ENCODE results near the gene AGAP3.

Gene AGAP3

DNA sequence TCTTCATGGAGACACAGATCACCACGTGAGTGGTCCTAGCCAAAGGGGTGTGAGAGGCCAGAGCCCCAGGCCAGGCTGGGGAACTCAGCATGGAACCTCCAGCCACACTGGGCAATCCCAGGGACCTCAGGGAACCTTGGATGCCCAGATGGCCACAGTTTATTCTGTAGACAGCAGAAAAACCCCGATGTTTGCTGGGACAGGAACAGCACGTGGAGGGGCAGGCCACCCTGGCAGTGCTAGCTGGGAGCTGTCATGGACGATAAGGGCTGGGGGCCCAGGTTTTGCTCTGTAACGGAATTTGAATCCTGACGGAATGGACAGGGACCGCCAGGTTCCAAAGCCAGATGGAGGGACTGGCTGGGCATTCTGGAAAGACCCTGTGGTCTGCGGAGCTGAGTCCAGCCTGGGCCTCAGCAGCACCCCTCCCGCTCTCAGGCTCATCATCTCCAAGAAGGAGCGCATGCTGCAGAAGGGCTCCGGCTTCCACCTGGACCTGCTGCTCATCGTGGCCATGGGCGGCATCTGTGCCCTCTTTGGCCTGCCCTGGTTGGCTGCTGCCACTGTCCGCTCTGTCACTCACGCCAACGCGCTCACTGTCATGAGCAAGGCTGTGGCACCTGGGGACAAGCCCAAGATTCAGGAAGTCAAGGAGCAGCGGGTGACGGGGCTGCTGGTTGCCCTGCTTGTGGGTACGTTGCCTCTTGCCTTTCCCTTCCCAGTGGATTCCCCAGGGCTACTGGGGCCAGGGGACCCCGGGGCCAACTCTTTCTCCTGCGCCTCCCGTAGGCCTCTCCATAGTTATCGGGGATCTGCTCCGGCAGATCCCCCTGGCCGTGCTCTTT lies 11.2 kb upstream of the AGAP3 start:
- DNase-seq (ENCODE audit: low spot score), result no peak

- no peak for DNase-seq (ENCODE audit: low spot score)
These were observed 10.7 kb upstream of the AGAP3 start for GRCh38 chr7:151075662-151075971.

- DNase-seq (ENCODE audit: low spot score), result no peak
These were observed 10.3 kb upstream of the AGAP3 start for GRCh38 chr7:151075978-151076426.

DNA sequence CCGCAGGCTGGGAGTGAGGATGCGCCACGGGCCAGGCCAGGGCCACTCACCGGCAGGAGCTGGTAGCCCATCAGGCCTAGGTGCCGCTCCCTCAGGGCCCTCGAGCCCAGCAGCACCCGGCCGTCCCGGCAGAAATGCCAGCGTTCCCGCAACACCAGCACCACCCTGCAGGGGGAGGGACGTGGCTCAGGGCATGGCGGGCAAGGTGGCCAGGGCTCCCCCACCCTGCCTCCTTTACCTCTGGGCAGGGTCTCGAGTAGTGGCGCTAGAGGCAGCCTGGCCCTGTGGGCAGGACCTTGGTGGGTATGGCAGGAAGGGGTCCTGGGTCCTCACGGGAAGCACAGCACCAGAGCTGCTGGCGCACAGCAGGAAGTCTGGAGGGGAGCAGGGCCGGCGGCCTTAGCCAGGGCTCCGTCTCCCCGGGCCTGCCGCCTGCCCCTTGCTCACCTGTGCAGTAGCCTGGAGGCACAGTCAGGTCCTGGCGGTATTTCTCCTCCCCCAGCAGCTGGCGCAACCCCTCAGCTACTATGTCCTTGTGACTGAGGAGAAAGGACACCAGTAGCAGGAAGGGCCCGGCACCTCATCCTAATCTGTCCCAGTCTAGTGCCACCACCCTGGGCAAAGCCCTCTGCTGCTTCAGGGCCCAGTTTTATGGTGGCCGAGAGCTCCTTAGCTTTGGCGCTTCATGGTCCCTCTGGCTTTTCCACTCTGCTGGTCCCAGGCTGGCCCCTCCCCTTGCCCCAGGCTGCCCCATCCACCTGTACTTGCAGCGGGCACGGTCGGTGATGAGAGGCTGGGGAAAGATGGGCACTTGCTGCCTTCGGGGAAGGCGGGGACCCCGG lies 9.2 kb upstream of the AGAP3 start:
- DNase-seq (ENCODE audit: low spot score), result peak; percentile 73

GRCh38 chr7:151077705-151078232 lies 8.5 kb upstream of the AGAP3 start:
- DNase-seq (ENCODE audit: low spot score), result no peak

GRCh38 chr7:151078233-151079040 lies 7.8 kb upstream of the AGAP3 start:
- DNase-seq (ENCODE audit: low spot score), result no peak

GRCh38 chr7:151079199-151079910 lies 6.9 kb upstream of the AGAP3 start:
- DNase-seq (ENCODE audit: low spot score), result no peak

GRCh38 chr7:151080067-151080521 lies 6.2 kb upstream of the AGAP3 start:
- DNase-seq (ENCODE audit: low spot score), result peak; percentile 52

DNA sequence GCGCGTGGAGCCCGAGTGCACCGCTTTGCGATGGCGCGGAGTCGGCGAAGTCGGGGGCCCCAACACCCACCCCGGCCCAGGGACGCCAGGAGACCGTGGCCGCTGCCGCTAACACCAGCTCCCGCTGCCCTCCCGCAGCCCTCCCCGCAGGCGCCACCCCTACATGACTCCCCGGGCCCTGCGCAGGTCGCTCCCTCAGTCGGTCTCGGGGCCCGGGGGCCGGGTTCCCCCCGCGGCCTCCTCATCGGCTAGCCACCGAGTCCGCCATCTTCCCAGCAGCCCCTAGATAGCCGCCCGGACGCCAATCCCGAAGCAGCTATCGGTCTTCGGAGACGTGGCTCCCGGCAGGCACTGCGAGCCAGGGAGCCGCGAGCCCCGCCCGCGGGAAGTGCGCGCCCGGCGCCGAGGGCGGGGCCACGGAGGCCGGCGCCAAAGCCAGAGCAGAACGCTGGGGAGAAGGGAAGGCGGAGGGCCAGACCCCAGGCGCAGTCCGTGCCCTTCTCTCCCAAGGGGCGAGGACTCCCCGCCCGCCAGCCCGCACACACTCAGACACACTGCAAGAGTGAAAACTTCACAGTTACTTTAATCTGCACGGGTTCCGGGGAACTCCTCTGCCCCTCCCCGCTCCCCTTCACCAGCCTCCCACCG lies 5.6 kb upstream of the AGAP3 start, which contains the start of gene FASTK:
Gene FASTK, minus strand, starts transcription at position 288 of the 648 bp plus-strand sequence. Its CDS starts 43 bp downstream, at position 245.
- DNase-seq (ENCODE audit: low spot score), result peak; percentile 98

GRCh38 chr7:151081170-151082101 lies 4.8 kb upstream of the AGAP3 start:
- DNase-seq (ENCODE audit: low spot score), result no peak

DNA sequence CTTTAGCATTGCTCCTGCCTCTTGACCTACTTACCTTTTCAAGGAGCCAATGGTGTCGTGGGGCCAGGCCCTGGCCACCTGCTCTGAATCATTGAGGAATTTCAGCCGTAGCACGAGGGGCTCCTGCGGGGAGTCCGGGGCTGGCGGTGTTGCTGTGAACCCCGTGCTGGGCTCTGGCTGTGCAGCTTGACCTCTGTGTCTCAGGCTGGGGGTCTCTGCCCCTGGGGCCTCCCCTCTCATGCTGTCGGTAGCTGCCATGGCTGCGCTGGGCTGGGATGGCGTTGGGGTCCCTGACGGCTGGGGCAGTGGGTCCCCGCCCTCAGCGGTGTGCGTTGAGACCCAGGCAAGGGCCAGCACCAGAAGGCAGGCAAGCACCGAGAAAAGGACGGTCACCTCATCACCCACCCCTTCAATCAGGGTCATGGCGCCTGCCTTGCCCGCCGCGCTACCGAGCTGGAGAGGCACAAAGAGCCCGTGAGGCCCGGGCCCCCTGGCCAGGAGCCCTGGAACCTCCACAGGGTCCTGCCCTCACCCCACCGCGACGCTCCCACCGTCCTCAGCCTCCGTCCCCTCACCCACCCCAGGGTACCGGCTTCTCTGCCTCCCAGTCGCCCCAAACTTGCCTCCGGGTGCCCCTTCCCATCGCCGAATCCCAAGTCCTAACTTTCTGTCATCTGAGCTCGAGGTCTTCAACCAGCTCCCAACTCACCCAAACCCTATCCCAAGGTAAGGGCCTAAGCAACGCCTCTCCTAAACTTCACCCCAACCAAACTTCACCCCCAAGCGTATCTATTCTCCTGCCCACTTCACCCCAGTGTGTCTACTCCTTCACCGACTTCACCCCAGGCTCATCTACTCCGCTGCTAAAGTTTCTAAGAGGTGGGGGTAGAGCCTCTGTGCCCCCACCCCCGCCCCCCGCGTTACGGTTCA lies 3.9 kb upstream of the AGAP3 start:
- DNase-seq (ENCODE audit: low spot score), result no peak

DNA sequence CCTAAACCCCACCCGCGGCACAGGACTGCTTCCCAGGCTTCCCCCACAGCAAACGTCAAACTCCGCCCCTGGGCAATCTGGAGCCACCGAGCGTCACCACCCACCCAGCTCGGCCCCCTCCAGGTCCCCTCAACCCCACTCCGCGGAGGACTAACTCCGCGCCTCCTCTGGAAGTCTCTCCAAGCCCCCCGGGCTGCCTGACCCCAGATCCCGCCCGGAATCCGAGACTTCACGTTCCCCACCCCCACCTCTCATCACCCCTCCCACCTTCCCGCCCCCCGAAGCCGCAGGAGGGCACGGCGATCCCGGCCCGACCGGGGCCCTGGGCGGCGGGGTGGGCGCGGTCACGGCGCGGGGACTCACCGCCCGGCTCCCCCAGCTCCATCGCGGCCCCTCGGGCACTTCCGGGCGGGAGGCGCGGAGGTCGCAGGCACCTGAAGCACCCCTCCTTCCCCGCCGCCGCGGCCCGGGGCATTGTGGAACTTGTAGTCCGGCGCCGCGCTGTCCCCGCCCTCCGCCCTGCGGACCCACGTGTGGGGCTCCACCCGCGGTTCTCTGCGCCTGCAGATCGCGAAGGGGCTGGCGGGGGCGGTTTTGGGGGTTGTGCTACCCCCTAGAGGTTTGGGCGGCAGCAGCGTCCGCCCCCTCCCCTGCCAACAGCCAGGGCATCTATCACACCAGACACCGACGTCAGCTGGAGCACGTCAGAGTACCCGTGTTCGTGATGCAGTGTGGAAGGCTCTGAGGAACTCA lies 3.0 kb upstream of the AGAP3 start, which contains the start of gene TMUB1:
Gene TMUB1, minus strand, starts transcription at position 423 of the 753 bp plus-strand sequence. CDS start 930 bp downstream, outside the sequence.
- peak; percentile 85 for DNase-seq (ENCODE audit: low spot score)

DNA sequence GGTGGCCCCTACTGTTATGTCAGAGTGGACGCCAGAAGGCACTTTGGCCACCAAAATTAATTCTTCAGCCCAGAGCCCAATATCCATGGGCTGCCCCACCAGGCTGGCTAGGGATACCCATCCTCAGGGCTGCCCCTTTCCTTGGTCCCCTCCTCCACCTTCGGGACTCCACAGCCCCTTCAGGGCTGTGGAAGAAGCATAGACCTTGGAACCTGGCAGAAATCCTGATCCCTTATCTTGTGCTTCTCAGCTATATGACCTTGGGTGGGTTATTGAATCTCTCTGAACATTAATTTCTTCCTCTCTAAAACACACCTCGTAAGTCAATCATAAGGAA lies 2.5 kb upstream of the AGAP3 start:
- DNase-seq (ENCODE audit: low spot score), result no peak

GRCh38 chr7:151085329-151085690 lies 965 bp upstream of the AGAP3 start:
- DNase-seq (ENCODE audit: low spot score), result no peak

GRCh38 chr7:151086802-151087244 lies 548 bp downstream of the AGAP3 start:
- DNase-seq (ENCODE audit: low spot score), result no peak

DNA sequence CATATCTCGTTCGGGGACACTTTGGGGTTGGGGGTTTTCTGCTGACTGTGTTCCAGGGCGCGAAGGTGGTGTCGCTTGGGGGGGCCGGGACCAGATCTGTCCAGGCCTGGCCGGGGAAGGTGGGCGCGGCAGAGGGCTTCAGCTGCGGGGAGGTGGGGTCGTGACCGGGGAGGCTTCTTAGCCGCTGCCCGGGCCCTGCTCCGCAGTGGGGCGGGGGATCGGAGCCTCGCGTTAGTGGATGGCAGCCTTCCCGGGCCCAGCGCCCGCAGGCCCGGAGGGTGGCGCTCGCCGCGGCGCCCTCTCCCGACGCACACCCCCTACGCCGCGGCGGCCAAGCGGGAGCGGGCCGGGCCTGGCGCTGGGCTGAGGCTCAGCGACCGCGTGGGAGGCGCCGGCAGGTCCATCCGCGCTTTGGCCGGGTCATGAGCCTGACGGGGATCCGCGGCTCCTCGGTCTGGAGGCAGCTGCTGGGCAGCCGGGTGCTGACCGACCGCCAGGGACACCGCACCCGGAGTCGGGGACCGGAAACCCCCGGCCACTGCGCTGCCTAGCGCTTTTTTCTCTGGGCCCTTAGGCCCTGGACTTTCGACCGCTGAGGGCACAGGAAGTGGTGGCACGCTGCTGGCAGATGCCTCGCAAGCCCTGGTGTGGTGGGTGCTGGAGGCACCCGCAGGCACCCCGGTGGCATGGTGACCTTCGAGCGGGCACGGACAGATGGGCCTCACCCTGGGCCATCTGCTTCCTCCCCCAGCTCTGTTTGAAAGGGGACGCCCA lies 1.2 kb downstream of the AGAP3 start:
- peak; percentile 69 for DNase-seq (ENCODE audit: low spot score)

Measured in HuH-7 (cell line).